C4-2B (cell line): ENCODE results near the gene LRP1B.

Experiments used
- H3K27ac ChIP-seq: fragments of 450-650 bp; 2 replicates; pipeline ENCODE4 v1.5.1; 2017
- CTCF ChIP-seq: fragments of 450-650 bp; conservative IDR thresholded peaks from 2 replicates; pipeline ENCODE4 v1.5.1; 2017; ENCODE audit warnings: mild to moderate bottlenecking
- ZFX ChIP-seq: fragments of 450-650 bp; IDR thresholded peaks from 2 replicates; pipeline ENCODE4 v1.6.1; 2017

The LRP1B gene

GRCh38 chr2:141666191-141666590 lies 464.6 kb downstream of the LRP1B start:
- TF ChIP-seq ZFX (no peak), CTCF (no peak)
- no peak overlapping the region for H3K27ac ChIP-seq

GRCh38 chr2:141660232-141660631 lies 470.6 kb downstream of the LRP1B start:
- H3K27ac ChIP-seq, result no peak overlapping the region
- no peak for TF ChIP-seq ZFX
- TF ChIP-seq CTCF, result no peak

- no peak overlapping the region for H3K27ac ChIP-seq
- TF ChIP-seq CTCF (no peak), ZFX (no peak)
Measured at GRCh38 chr2:141654311-141654710, 476.5 kb downstream of the LRP1B start.

GRCh38 chr2:141653184-141653583 lies 477.6 kb downstream of the LRP1B start:
- TF ChIP-seq CTCF (no peak), ZFX (no peak)

GRCh38 chr2:141652308-141652707 lies 478.5 kb downstream of the LRP1B start:
- TF ChIP-seq ZFX (no peak), CTCF (no peak)
- no peak overlapping the region for H3K27ac ChIP-seq

More at GRCh38 chr2:141653184-141653583, 477.6 kb downstream of the LRP1B start:
- no peak overlapping the region for H3K27ac ChIP-seq

- TF ChIP-seq CTCF (no peak), ZFX (no peak)
- H3K27ac ChIP-seq, result no peak overlapping the region
Measured at GRCh38 chr2:141647353-141647752, 483.5 kb downstream of the LRP1B start.

- TF ChIP-seq CTCF (no peak), ZFX (no peak)
- no peak overlapping the region for H3K27ac ChIP-seq
Measured at GRCh38 chr2:141641462-141641861, 489.4 kb downstream of the LRP1B start.
